IMR-90 (cell line): ENCODE data around the gene SLC38A4. TPM values are rescaled to one million over a fixed set of nuclear protein-coding genes. Genes with fewer than 3 reads are reported as not detected.

Experiments
- ATAC-seq: fragments of 200-7000 bp; cut with Tn5 transposase; 2 replicates; pipeline ENCODE4 v1.9.1; 2020; ENCODE audit warnings: low read depth, mild to moderate bottlenecking, moderate library complexity
- BruUV-seq: library from RNA; stranded (reverse); fragments of 400-500 nt; replicated peaks from 2 replicates; lab custom pipeline; 2021; lab: Mats Ljungman, UMichigan
- CTCF ChIA-PET: fragments of 300-600 bp; formaldehyde crosslinking; extraction: SDS; loops from one replicate; lab custom pipeline; 2021; ENCODE audit warnings: antibody characterized with exemption; lab: Yijun Ruan, JAX
- POLR2A ChIA-PET: fragments of 300-600 bp; sonication (Branson Sonifier 250); formaldehyde crosslinking; loops from one replicate; lab custom pipeline; 2022; ENCODE audit warnings: antibody characterized with exemption; ENCODE audit not compliant: unreplicated experiment; lab: Charles Lee
- DNase-seq: peaks from one replicate; pipeline ENCODE4 v3.0.0; 2013
- H2AFZ ChIP-seq: replicated peaks from 2 replicates; pipeline ENCODE3; 2013; ENCODE audit warnings: low read length, mild to moderate bottlenecking; ENCODE audit not compliant: poor library complexity
- H2AK5ac ChIP-seq: 2 replicates; pipeline ENCODE4 v1.6.1; 2013; ENCODE audit warnings: low read depth, low read length, inconsistent platforms
- H2AK9ac ChIP-seq: replicated peaks from 2 replicates; pipeline ENCODE3; 2013; ENCODE audit warnings: mild to moderate bottlenecking, low read depth, low read length, moderate library complexity; ENCODE audit not compliant: poor library complexity
- H2BK120ac ChIP-seq: 2 replicates; pipeline ENCODE4 v1.6.1; 2013; ENCODE audit warnings: low read depth, low read length, inconsistent platforms
- H2BK15ac ChIP-seq: 3 replicates; pipeline ENCODE4 v1.6.1; 2013; ENCODE audit warnings: low read depth, low read length, inconsistent platforms
- H2BK20ac ChIP-seq: 2 replicates; pipeline ENCODE4 v1.6.1; 2013; ENCODE audit warnings: low read depth, mild to moderate bottlenecking, inconsistent platforms, low read length, moderate library complexity
- H2BK5ac ChIP-seq: 2 replicates; pipeline ENCODE4 v1.6.1; 2013; ENCODE audit warnings: mild to moderate bottlenecking, low read depth, low read length, inconsistent platforms; ENCODE audit not compliant: poor library complexity, severe bottlenecking
- H3K14ac ChIP-seq: replicated peaks from 2 replicates; pipeline ENCODE4 v1.6.1; 2013; ENCODE audit warnings: low read depth, low read length, inconsistent platforms
- H3K18ac ChIP-seq: 2 replicates; pipeline ENCODE4 v1.6.1; 2013; ENCODE audit warnings: low read depth, low read length, control low read depth
- H3K23ac ChIP-seq: 2 replicates; pipeline ENCODE4 v1.6.1; 2013; ENCODE audit warnings: low read depth, low read length, inconsistent platforms
- H3K27ac ChIP-seq: 2 replicates; pipeline ENCODE4 v1.5.1; 2013; ENCODE audit warnings: mild to moderate bottlenecking, control low read depth, low read length; ENCODE audit not compliant: insufficient read depth
- H3K27me3 ChIP-seq: 2 replicates; pipeline ENCODE4 v1.6.1; 2013; ENCODE audit warnings: low read length; ENCODE audit not compliant: control insufficient read depth, insufficient read depth
- H3K36me3 ChIP-seq: 2 replicates; pipeline ENCODE4 v1.6.1; 2013; ENCODE audit warnings: low read length, mixed read lengths; ENCODE audit not compliant: control insufficient read depth, insufficient read depth
- H3K4ac ChIP-seq: 2 replicates; pipeline ENCODE4 v1.6.1; 2013; ENCODE audit warnings: low read depth, low read length, inconsistent platforms
- H3K4me1 ChIP-seq: 2 replicates; pipeline ENCODE4 v1.6.1; 2013; ENCODE audit warnings: low read length, mixed read lengths; ENCODE audit not compliant: control insufficient read depth, insufficient read depth
- H3K4me2 ChIP-seq: 2 replicates; pipeline ENCODE4 v1.6.1; 2013; ENCODE audit warnings: low read depth, mild to moderate bottlenecking, control low read depth, low read length, moderate library complexity
- H3K4me3 ChIP-seq: 2 replicates; pipeline ENCODE4 v1.5.1; 2013; ENCODE audit warnings: low read depth, mild to moderate bottlenecking, control low read depth, low read length, moderate library complexity; ENCODE audit not compliant: insufficient read depth
- H3K56ac ChIP-seq: 2 replicates; pipeline ENCODE4 v1.6.1; 2013; ENCODE audit warnings: low read length, inconsistent platforms; ENCODE audit not compliant: insufficient read depth; ENCODE audit errors: extremely low read depth
- H3K79me1 ChIP-seq, 2 experiments: 2 replicates each; pipeline ENCODE4 v1.6.1; 2013; ENCODE audit warnings: low read length in 2 of 2, inconsistent platforms in 1 of 2, low read depth in 1 of 2
- H3K9ac ChIP-seq: 2 replicates; pipeline ENCODE4 v1.6.1; 2013; ENCODE audit warnings: low read depth, low read length, control low read depth
- H3K9me1 ChIP-seq: 2 replicates; pipeline ENCODE4 v1.6.1; 2013; ENCODE audit warnings: low read length, inconsistent platforms; ENCODE audit not compliant: insufficient read depth
- H3K9me3 ChIP-seq: 2 replicates; pipeline ENCODE4 v1.6.1; 2013; ENCODE audit warnings: low read length; ENCODE audit not compliant: control insufficient read depth, insufficient read depth
- H4K20me1 ChIP-seq: 2 replicates; pipeline ENCODE4 v1.6.1; 2013; ENCODE audit warnings: low read length, inconsistent platforms; ENCODE audit not compliant: insufficient read depth
- H4K5ac ChIP-seq: 2 replicates; pipeline ENCODE4 v1.6.1; 2013; ENCODE audit warnings: mild to moderate bottlenecking, low read depth, low read length, control low read depth
- H4K8ac ChIP-seq, 2 experiments: 2 replicates each; pipeline ENCODE4 v1.6.1; 2013; ENCODE audit warnings: low read depth in 2 of 2, low read length in 2 of 2, control low read depth in 1 of 2, inconsistent platforms in 1 of 2
- H4K91ac ChIP-seq: 2 replicates; pipeline ENCODE4 v1.6.1; 2013; ENCODE audit warnings: low read depth, low read length, inconsistent platforms; ENCODE audit not compliant: insufficient read depth
- CEBPB ChIP-seq: IDR thresholded peaks from 2 replicates; pipeline ENCODE4 v1.6.1; 2012; ENCODE audit warnings: low read depth, low read length, improper control_type of control experiment
- CHD1 ChIP-seq: IDR thresholded peaks from 2 replicates; pipeline ENCODE4 v1.6.1; 2012; ENCODE audit warnings: low read depth, low read length, improper control_type of control experiment
- FOS ChIP-seq: fragments of 150-350 bp; IDR thresholded peaks from 2 replicates; pipeline ENCODE4 v1.6.1; 2016; ENCODE audit warnings: low read depth, low read length
- MXI1 ChIP-seq: IDR thresholded peaks from 2 replicates; pipeline ENCODE4 v1.6.1; 2012; ENCODE audit warnings: low read depth, mild to moderate bottlenecking, low read length, moderate library complexity, borderline replicate concordance
- POLR2A ChIP-seq: IDR thresholded peaks from 2 replicates; pipeline ENCODE4 v1.6.1; 2012; ENCODE audit warnings: mild to moderate bottlenecking, low read depth, low read length
- RAD21 ChIP-seq: IDR thresholded peaks from 2 replicates; pipeline ENCODE4 v1.6.1; 2012; ENCODE audit warnings: low read length, improper control_type of control experiment
- RCOR1 ChIP-seq: IDR thresholded peaks from 2 replicates; pipeline ENCODE4 v1.6.1; 2012; ENCODE audit warnings: mild to moderate bottlenecking, low read length, improper control_type of control experiment; ENCODE audit not compliant: insufficient replicate concordance
- RFX5 ChIP-seq: IDR thresholded peaks from 2 replicates; pipeline ENCODE4 v1.8.0; 2012; ENCODE audit warnings: low read depth, mild to moderate bottlenecking, low read length, moderate library complexity
- SMC3 ChIP-seq: fragments of 150-350 bp; IDR thresholded peaks from 2 replicates; pipeline ENCODE4 v1.6.1; 2016; ENCODE audit warnings: low read depth, mild to moderate bottlenecking, antibody characterized with exemption, low read length, moderate library complexity
- WGBS, 2 experiments: methylation state at CpG; one replicate each; pipeline versions ENCODE4 v1.1.5 to v1.1.7; 2013; ENCODE audit warnings: missing lambda C conversion rate in 2 of 2; ENCODE audit not compliant: insufficient read length in 1 of 2; ENCODE audit errors: extremely low coverage in 2 of 2; 5-methylcytosine and 5-hydroxymethylcytosine counted together
- dilution Hi-C: fragments of 300-500 bp; cut with HindIII; formaldehyde crosslinking; loops from one replicate; pipeline ENCODE4 v1.14.3; 2018; ENCODE audit warnings: low sequenced_read_pairs; ENCODE audit not compliant: unreplicated experiment
- in situ Hi-C: fragments of 300-500 bp; cut with MboI; formaldehyde crosslinking; loops from 3 replicates; pipeline ENCODE4 v1.14.3; 2019; ENCODE audit warnings: low sequenced_read_pairs, inconsistent platforms, mixed read lengths
- intact Hi-C: fragments of 100-400 bp; cut with micrococcal nuclease; formaldehyde crosslinking; loops from 2 replicates; pipeline ENCODE4 v1.10.0; 2022
- polyA plus RNA-seq, 3 experiments: library from polyadenylated mRNA; depleted of rRNA; stranded (reverse); fragments of >200 nt; gene quantifications; 2 replicates each; pipeline ENCODE4 v1.2.3, GENCODE V29; 2012; ENCODE audit warnings: low replicate concordance in 1 of 3
- total RNA-seq: library from RNA; depleted of rRNA; stranded (reverse); fragments of >200 nt; gene quantifications from 2 replicates; pipeline ENCODE4 v1.2.3, GENCODE V29; 2012
- TF ChIP-seq, protein P1 (sequence below): fragments of 150-350 bp; IDR thresholded peaks from 2 replicates; pipeline ENCODE4 v1.6.1; 2017; ENCODE audit warnings: mild to moderate bottlenecking, antibody characterized with exemption, low read length, low read depth
- TF ChIP-seq, protein P2 (sequence below): fragments of 150-350 bp; IDR thresholded peaks from 2 replicates; pipeline ENCODE4 v1.6.1; 2016; ENCODE audit warnings: low read depth, mild to moderate bottlenecking, low read length, moderate library complexity, borderline replicate concordance

The SLC38A4 gene
- total and polyA plus RNA-seq, 2 of the 4 experiments (the other 2 are of a cell fraction) = 2.3 to 2.7 TPM

DNA sequence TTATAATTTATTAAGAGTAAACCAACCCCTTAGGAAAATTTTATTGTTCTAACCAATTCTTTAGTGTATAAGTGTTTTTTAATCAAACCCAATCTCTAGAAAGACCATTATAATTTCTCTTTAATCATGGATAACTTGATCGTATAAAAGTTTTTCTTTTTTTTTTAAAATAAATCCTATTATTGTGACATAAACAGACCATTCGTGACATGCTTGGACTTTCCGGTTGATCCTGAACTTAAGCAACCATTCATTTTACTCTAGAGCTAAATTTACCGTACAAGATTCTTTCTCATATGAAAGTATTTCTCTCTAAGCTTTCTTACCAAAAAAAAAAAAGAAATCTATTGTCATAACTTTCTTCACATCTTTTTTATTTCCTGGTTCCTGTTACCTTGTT, 32.6 kb upstream of the SLC38A4 start:
- no peaks in the 10 kb centered on the region for H3K79me1 ChIP-seq
- no peak for ATAC-seq
- H2AFZ ChIP-seq = no peak overlapping the region
- no peak overlapping the region for H2BK15ac ChIP-seq
- no peak overlapping the region for H3K14ac ChIP-seq
- H2BK5ac ChIP-seq = no peak overlapping the region
- no peak for TF ChIP-seq FOS
- TF ChIP-seq MXI1 = no peak
- no peak for TF ChIP-seq RCOR1
- TF ChIP-seq RFX5 = no peak
- TF ChIP-seq CHD1 = no peak
- TF ChIP-seq, protein P1, sequence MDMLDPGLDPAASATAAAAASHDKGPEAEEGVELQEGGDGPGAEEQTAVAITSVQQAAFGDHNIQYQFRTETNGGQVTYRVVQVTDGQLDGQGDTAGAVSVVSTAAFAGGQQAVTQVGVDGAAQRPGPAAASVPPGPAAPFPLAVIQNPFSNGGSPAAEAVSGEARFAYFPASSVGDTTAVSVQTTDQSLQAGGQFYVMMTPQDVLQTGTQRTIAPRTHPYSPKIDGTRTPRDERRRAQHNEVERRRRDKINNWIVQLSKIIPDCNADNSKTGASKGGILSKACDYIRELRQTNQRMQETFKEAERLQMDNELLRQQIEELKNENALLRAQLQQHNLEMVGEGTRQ = no peak
- TF ChIP-seq SMC3 = no peak
- TF ChIP-seq CEBPB = no peak
- TF ChIP-seq, protein P2, sequence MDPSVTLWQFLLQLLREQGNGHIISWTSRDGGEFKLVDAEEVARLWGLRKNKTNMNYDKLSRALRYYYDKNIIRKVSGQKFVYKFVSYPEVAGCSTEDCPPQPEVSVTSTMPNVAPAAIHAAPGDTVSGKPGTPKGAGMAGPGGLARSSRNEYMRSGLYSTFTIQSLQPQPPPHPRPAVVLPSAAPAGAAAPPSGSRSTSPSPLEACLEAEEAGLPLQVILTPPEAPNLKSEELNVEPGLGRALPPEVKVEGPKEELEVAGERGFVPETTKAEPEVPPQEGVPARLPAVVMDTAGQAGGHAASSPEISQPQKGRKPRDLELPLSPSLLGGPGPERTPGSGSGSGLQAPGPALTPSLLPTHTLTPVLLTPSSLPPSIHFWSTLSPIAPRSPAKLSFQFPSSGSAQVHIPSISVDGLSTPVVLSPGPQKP = no peak
- no peak for TF ChIP-seq RAD21
- no peak for TF ChIP-seq POLR2A
- no peak overlapping the region for H2BK20ac ChIP-seq
- no peak overlapping the region for H2BK120ac ChIP-seq
- no peak overlapping the region for H4K91ac ChIP-seq
- no peak overlapping the region for H3K9ac ChIP-seq
- H3K18ac ChIP-seq = no peak overlapping the region
- H3K4me3 ChIP-seq = no peak overlapping the region
- dilution Hi-C loops (no loop called here), in situ Hi-C loops (no loop called here), intact Hi-C loops (no loop called here)
- H3K36me3 ChIP-seq = no peaks in the 10 kb centered on the region
- H3K27me3 ChIP-seq = no peaks in the 10 kb centered on the region
- no peaks in the 10 kb centered on the region for H3K4me1 ChIP-seq
- H3K56ac ChIP-seq = no peak overlapping the region
- ChIA-PET CTCF (no interaction called here), POLR2A (no interaction called here)
- no CpG with 5 or more reads among the region's 4 CpGs for WGBS, 2 experiments
- no peak overlapping the region for H3K27ac ChIP-seq
- no peak overlapping the region for H2AK9ac ChIP-seq
- H4K20me1 ChIP-seq = no peaks in the 10 kb centered on the region
- H3K23ac ChIP-seq = no peak overlapping the region
- H4K8ac ChIP-seq = no peak overlapping the region
- peaks cover 13% of the 10 kb centered on the region for H3K9me3 ChIP-seq
- no peak overlapping the region for H3K4ac ChIP-seq
- H2AK5ac ChIP-seq = no peak overlapping the region
- BruUV-seq = no TSS peak
- no peak for DNase-seq
- H3K4me2 ChIP-seq = no peak overlapping the region
- no peak overlapping the region for H4K5ac ChIP-seq
- no peaks in the 10 kb centered on the region for H3K9me1 ChIP-seq
